Activated gamma-delta T cell treated with Interleukin-2 at 50 U/mL for 16 hours (primary cell): ENCODE results near the gene ANO2.
"Not testable (repeated sequence)": the region's sequence is repeated elsewhere in the genome, so short reads cannot be mapped to it uniquely, and the experiment has no call there.

ENCODE experiments used
- DNase-seq: peaks from one replicate; pipeline ENCODE4 v3.0.0-alpha.2; 2020

ANO2 gene

GRCh38 chr12:5882511-5883190 lies 62.4 kb downstream of the ANO2 start:
- no peak for DNase-seq

GRCh38 chr12:5881666-5882065 lies 63.4 kb downstream of the ANO2 start:
- DNase-seq: no peak

GRCh38 chr12:5881101-5881606 lies 63.9 kb downstream of the ANO2 start:
- no peak for DNase-seq

- DNase-seq: no peak
Observed at GRCh38 chr12:5875851-5876250, 69.2 kb downstream of the ANO2 start.

GRCh38 chr12:5874514-5874913 lies 70.5 kb downstream of the ANO2 start:
- DNase-seq: no peak

- DNase-seq: no peak
Observed at GRCh38 chr12:5873281-5873919, 71.7 kb downstream of the ANO2 start.

- no peak for DNase-seq
Observed at GRCh38 chr12:5872745-5873144, 72.3 kb downstream of the ANO2 start.

GRCh38 chr12:5871741-5872140 lies 73.3 kb downstream of the ANO2 start:
- no peak for DNase-seq

GRCh38 chr12:5870183-5870582 lies 74.9 kb downstream of the ANO2 start:
- DNase-seq: no peak

- DNase-seq: no peak
Observed at GRCh38 chr12:5868625-5869295, 76.3 kb downstream of the ANO2 start.

GRCh38 chr12:5865397-5865796 lies 79.7 kb downstream of the ANO2 start:
- no peak for DNase-seq

- no peak for DNase-seq
Observed at GRCh38 chr12:5864972-5865371, 80.1 kb downstream of the ANO2 start.

GRCh38 chr12:5864301-5864700 lies 80.8 kb downstream of the ANO2 start:
- no peak for DNase-seq

GRCh38 chr12:5861416-5861815 lies 83.6 kb downstream of the ANO2 start:
- no peak for DNase-seq

GRCh38 chr12:5856692-5857091 lies 88.4 kb downstream of the ANO2 start:
- DNase-seq: no peak

GRCh38 chr12:5846950-5847349 lies 98.1 kb downstream of the ANO2 start:
- DNase-seq: no peak

- DNase-seq: no peak
Observed at GRCh38 chr12:5840944-5841343, 104.1 kb downstream of the ANO2 start.

GRCh38 chr12:5830111-5830510 lies 114.9 kb downstream of the ANO2 start:
- DNase-seq: no peak

- DNase-seq: no peak
Observed at GRCh38 chr12:5827591-5827990, 117.5 kb downstream of the ANO2 start.

- not testable (repeated sequence) for DNase-seq
Observed at GRCh38 chr12:5825761-5826160, 119.3 kb downstream of the ANO2 start.

- DNase-seq: not testable (repeated sequence)
Observed at GRCh38 chr12:5818877-5819276, 126.2 kb downstream of the ANO2 start.

GRCh38 chr12:5817246-5817645 lies 127.8 kb downstream of the ANO2 start:
- no peak for DNase-seq

- no peak for DNase-seq
Observed at GRCh38 chr12:5809586-5809985, 135.5 kb downstream of the ANO2 start.

- no peak for DNase-seq
Observed at GRCh38 chr12:5808981-5809380, 136.1 kb downstream of the ANO2 start.
